ENCODE data around the gene CD46.

The CD46 gene

DNA sequence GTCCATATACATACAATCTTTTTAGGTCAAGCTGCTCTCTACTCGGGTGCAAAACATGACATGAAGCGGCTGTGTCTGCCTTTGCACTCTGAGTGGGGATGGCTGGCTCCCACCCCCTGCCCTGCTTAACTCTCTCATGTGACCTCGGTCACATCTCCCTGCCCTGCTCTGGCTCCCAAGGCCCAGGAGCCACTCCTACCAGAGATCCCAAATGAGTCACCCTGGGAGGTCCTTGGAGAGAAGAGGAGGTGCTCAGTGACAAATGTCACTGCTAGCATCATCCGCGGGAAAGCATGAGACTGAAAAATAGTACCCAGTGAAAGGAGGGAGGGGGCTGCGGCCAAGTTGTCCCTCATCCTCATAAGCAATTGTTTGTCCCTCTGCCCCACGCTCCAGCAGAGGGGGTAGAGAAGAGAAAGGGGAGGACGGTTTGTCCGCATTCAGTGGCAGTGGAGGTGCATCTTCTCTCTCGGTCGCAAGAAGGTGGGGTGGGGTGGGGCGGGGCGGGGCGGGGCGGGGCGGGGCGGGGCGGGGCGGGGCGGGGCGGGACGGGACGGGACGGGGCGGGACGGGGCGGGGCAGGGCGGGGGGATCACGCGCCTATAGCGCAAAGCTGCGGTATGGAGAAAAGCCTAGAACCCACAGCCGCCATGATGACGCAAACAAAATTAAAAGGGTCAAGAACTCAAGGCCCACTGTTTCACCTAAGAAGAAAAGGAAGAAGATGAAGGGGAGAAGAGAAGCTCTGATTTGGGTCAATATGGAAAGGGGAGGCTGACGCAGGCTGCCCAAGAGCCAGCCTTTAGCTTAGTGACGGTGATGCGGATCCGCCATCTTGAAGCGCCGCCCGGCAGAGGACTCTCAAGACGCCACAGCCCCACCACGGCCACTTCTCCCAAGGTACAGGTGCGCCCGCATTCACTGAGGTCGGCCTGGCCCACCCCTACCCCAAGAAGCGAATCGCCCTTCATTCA, 66.2 kb downstream of the CD46 start:
- no peak for DNase-seq

DNA sequence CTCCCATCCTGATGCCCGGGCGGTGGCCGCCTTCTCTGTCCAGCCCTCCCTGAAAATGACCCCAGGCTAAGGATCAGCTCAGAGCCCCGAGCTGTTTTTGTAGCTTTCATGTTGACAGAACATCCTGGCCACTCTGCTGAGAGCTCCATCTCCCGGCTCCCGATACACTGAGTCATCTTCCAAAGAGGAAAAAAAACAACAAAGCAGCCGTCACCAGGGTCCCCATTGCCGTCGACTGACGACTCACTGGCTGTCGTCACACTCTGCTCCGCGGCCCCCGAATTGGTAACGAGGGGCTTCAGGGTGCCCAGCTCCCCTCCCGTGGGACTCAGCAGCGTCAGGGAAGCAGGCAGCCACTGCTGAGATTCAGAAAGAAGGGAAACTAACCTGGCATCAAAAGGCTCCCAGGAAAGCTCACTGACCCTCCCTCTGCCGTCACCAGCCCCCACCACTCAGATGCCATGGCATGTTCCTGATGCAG, 67.2 kb downstream of the CD46 start:
- DNase-seq: no peak

DNA sequence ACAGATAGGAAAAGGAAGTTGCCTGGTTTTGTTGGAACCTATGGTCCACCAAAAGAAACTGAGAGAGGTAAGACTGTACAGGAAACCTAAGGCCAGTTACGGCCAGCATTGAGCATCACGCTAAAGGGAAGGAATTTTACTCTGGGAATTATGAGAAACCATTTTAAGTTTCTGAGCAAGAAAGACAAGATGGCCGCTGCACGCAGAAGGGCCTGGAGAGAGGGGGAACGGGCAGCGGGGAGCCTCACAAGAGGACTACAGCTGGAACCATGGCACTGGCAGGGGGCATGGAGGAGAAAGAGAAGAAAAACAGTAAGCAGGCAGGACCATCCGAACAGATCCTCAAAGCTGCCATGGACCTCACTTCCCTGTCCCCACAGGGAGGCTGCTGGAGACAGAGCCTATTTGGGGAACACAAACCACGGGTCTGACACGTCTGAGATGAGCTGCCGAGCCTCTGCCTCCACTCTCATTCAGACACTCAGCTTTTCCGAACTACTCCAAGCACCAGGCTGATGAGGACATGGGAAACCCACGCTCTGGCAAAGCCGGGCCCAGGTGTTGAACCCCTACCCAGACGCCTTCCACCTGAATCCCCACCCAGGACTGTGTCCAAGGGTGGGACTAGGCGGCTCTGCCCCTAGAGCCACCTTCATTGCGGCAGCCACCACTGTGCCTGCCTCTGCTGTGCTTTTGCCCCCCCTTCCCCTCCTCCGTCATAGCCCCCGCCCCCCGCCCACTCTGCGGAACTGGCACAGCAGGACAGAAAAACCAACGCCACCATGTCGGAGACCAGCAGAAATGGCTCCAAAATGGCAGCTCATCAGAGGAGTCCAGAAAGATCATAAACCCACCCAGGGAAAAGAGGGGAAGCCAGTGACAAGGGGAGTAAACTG, 69.0 kb downstream of the CD46 start:
- no peak for DNase-seq

DNA sequence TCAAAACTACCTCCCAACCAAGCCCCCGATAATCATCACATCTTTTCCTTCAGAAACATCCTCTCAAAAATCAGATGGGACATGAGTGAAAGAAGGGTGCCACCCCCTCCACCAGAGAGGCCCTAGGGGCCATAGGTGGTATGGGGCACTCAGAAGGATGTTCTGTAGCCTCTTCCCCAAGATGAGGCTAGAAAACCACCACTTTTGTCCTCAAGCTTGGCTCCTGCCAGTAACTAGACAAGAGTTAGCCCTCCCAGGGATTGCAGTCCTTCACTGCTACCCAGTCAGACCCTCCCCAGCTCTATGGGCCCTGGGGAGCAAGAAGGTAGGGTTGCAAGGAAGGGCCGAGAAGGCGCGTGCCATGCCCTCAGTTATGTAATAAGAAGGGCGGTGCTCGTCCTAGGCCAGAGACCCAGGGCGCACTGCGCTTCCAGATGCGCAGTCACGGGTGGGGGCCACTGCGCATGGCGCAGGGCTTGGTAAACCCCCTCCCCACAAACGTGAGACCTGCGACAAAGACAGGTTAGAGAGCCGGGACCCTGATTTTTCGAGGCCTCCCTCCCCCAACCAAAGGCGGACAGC, 69.7 kb downstream of the CD46 start:
- DNase-seq: no peak

DNA sequence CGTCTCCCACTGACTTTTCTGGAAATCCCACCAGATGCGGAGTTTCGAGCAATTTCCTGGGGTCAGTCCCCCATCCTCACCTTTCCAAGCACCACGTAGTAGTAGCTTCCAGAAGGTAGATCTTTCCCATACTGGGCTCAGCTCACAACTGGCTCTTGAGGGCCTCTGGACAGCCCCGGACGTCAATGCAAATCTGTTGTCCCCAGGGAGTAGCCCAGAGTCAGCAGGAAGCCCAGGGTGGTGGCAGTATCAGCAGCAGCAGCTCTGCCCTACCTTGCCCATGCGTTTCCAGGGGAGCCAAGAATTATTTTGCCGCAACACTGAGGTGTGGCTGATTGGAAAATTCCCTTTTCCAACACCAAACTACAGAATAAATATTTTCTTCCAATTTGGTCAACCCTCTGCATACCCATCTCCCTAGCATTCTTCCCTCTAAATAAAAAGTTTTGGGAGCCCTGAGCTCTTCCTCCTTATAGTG, 70.3 kb downstream of the CD46 start:
- DNase-seq: no peak

DNA sequence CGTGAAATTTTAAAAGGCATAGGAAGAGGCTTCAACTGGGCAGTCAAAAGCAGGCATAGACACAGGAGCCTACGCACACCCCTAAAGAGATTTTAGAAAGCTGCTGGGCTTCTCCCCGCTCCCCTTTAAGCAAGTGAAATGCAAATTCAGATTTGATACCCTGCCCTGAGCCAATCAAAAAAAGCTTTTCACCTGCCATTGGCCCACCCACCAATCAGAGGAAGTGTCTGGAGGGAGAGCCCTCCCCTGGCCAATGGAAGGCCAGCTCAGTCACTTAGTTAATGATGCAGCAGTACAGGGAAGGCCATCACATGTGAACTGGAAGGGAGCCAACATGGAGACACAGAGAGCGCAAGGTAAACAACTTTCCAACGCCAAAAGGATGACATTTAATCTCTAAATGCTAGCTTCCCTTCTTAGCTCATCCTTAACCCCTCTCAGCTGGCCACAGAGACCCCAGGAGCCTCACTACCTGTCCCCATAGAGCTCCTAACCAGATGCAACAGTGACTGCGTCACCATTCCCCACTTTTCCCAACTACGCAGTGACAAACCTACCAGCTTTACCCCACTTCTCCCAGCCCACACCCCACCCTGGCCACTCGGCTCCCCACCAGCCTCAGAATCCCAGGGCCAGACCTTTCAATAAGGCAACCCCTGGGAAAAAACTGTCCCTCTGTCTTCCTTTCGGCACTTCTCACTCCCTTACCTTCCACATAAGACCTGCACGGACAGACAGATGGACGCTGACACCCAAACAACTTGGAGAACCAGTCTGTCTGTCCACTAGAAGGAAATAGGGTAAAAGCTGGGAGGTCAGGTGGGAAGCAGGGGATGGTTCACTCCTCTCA, 71.0 kb downstream of the CD46 start:
- DNase-seq: no peak

DNA sequence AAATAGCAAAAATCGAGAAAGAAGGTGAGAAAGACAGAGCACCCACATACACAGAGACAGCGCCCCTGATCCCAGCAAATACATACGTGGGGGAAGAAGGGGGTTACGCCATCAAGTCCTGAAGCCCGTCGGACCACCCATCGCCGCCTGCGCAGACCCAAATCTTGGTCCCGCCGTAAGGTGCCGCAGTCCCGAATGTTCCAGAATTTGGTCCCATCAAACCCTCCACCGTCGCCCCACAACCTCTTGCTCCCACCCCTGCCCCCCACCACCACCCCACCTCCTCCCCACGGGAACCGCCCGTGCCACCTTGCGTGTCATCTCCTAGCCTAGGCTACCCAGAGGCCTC, 71.7 kb downstream of the CD46 start:
- DNase-seq: no peak

DNA sequence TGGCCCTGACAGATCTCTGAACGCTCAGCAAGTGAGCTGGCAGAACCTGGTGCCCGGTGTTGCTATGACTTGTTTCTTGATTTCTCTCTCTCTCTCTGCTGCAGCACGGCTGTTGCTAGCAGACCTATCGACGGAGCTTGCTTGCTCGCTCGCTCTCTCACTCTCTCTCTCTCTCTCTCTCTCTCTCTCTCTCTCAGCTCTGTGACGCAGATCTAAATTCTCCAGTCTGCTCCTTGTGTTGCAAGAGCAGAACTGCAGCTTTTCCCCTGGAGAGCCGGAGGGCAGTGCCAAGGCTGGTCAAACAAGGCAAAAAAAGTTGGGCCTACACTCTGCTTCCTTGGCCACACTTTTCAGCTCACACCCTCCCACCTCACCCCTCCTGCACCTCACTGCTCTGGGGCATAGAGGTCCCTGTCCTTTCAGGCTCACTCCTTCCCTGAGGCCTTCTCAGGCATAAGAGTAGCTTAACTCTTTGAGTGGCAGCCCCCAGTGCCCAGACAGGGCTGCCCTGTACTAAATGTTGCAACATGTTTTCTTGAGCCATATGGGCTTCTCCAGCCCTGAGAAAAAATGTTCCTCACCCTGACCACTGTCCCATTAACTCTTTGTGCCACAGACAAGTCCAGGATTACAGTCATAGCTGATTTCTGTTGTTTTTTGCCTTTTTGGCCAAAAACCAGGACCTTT, 72.2 kb downstream of the CD46 start:
- peak; percentile 82 for DNase-seq

DNA sequence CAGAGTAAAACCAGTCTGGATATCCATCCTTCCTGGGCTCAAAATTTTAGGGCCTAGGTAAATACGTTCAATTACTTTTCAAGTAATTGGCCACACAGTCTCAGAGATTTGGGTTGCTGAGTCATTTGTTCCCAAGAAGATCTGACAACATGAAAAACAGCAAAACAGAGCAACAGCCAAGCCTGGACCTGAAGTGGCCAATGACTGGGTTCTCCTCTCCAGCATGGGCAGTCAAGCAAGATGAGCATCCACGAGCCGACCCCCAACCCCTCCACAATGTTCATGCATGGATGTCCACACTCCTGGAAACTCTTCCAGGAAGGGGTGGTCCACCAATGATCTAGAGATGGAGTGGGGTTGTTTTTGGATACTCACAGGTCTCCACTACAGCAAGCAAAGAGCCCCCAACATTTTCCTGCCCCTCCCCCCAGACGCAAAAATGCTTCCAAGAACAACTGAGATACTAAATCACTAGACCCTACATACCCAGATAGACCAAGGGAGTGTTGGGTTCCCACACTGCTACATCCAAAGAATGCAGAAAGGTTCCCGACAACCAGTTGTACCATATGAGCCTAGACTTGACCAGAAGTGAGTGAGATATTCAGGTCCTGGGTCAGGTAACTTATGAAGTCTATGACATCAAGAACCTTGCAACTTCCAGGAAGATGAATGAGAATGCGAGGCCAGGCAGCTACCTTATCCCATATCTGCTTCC, 73.0 kb downstream of the CD46 start:
- DNase-seq: no peak

DNA sequence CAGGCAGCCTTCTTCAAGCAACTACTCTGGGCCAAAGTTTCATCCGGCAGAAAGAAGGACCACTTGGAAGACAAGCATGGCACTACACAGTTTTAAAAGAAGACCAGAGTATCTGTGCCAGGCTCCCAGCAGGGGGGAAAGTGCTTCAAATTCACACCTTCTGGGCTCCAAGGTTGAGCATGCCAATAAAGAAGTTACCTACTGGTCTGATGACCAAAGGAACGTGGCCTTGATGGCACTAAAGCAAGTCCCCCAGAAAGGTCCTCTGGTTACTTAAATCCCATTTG, 73.5 kb downstream of the CD46 start:
- no peak for DNase-seq

DNA sequence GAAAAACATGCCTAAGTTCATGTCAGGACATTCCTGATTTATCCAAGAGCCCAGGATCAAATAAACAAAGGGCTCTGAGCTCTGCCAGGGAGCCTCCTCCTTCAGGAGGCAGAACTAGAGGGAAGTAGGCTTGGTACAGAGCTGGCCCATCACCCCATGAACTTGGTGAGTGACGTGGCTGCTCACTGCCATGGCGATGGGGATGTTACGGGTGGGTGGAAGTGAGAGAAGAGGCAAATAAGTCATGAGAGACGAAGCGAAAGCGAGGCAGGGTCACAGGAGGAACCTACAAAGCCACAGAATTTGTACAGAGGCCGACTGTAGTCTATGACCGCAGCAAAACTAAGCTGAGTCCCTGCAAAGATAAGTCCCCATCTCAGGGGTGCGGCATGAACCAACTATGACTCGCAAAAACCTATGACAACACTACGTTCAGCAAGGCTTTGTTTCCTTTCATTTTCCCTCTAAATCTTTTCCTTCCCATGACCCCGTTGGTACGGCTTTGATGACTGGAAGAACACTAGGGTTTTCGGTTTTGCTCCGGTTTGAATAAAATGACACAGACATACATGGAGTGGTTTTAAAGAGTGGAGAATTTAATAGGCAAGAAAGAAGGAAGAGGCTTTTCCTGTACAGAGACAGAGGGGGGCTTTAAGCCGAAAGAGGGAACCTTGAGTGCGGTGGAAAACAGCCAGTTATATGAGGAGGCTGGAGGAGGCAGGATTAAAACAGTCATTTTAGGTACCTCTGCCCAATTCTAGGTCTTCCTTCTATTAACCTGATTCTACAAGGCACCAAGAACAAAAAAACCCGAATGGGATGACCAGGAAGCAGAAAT, 74.1 kb downstream of the CD46 start:
- no peak for DNase-seq

DNA sequence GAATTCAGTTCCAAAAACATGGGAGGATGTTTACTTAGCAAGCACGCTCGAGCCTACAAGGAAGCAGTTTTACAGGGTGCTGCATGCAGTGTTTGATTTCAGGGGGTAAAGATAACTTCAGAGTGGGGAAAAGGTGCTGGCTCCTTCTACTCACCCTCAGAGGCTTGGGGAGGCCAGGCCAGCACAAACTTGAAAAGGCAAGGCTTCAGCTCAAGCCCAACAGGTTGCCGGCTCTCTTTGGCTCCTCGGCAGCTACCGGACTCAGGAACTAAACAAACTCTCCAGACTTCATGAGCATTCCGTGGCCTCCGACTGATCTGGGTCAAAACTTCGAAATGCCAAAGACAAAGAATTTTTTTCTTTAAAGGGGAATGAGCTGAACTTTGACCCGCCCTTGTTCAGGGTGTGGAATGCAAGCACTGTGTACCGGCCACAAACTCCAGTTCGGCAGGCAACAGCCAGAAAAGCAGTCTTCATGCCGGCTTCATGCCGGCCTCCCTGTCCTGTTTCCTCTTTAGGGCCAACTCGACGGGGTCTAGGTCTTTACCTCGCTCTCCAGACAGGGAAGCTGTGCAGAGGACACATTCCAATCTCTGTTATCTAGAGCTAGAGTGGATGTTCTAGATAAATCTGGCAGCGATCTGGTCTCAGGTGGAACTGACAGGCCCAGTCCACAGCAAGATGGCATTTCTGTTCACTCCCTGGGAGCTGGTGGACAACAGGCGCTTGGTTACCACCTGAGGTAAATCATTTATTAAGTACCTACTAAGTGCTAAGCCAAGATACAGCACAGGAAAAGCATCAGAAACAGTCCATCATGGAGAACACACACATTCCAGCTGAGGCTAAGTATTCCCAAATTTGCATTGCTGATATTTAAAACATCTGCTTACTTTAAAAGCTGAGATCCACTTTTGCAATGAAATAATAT, 75.0 kb downstream of the CD46 start:
- peak; percentile 29 for DNase-seq

DNA sequence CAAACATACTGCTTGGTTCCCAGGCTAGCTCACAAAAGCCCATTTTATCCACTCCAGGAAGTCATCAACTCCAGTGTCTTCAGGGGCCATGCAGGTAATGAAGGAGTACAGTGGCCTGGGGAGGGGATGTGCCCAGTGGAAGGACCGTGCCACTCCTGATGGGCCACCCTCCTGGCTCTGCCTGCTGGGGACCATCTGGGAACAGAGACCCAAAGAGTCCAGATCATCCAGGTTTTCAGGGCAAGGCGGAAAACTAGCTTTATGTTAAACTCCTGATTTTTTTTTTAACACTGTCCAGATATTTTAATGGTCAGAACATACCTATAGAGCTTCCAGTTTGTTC, 75.6 kb downstream of the CD46 start:
- no peak for DNase-seq

DNA sequence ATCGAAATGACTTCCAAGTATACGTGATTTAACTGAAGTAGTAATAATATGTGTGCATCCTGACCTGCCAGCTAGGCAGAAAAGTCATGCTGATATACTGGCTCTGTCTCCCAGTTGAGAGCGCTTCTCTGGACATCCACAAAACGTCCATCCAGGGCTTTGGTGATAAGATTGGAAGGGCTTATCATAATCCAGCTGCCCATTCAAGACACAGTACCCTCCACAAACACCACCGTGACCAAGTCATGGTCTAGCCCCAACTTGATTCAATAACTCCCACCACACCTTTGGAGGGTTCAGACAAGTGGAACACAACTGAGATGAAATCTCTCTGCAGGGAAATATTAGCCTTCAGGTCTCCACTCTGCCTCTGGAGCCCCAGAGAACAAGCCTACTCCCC, 76.2 kb downstream of the CD46 start:
- no peak for DNase-seq

DNA sequence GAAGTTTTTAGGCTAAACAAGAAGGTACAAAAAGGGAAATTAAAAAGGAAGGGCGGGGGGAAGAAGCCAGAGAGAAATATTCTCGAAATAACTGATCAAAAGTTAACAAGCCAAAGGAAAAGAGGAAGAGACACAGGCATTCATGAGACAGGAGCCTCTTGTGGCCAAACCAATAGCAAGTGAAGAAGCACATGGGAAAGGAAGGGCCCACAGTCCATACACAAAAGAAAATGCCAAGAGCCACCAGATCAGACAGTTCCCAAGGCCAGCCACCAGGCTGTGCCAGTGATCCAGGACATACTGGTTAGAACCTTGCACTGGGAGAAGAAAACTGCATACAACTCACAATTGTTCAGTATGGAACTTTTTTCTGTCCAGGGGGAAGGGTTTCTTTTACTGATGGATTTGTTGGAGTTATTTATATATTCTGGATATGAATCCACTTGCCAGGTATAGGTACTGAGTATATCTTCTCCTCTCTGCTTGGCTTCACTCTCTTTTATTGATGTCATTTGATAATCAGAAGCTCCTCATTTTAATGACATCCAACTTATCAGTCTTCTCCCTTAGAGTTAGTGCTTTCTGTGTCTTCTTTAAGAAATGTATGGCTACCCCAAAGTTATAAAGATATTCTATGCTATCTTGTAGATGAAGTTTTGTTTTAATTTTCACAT, 76.8 kb downstream of the CD46 start:
- peak; percentile 49 for DNase-seq

DNA sequence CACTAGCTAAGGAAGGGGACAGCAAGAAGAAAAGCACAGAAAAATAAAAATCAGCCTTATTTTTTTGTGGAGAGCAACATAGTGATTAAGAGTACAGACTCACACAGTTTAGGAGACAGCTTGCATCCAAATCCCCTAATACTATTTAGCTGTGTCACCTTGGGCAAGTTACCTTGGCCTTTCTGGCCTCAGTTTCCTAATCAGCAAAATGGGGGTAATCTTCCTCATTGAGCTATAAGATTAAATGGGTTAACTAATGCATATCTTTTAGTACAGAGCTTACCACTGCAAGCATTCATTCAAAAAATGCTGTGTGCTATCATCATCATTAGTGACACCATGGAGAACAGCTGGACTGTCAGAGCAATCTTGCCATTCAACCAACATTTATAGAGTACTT, 77.7 kb downstream of the CD46 start:
- DNase-seq: no peak

DNA sequence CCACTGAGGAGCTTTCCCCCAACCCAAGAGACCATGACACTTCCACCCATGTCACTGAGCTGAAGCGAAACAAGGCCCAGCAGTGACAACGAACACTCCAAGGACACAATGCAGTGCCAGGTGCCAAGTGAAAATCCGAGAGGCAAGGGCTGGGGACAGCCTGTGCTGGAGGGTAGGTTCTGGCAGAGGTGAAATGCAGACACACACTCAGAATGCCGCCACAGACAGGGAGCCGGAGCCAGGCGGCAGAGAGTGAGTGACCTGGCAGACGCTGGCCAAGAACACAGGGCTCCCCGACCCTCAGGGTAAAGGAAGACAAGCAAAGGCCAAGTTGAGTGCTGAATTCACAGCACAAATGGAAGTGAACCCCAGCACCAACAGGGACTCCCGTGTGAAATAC, 78.9 kb downstream of the CD46 start:
- no peak for DNase-seq

DNA sequence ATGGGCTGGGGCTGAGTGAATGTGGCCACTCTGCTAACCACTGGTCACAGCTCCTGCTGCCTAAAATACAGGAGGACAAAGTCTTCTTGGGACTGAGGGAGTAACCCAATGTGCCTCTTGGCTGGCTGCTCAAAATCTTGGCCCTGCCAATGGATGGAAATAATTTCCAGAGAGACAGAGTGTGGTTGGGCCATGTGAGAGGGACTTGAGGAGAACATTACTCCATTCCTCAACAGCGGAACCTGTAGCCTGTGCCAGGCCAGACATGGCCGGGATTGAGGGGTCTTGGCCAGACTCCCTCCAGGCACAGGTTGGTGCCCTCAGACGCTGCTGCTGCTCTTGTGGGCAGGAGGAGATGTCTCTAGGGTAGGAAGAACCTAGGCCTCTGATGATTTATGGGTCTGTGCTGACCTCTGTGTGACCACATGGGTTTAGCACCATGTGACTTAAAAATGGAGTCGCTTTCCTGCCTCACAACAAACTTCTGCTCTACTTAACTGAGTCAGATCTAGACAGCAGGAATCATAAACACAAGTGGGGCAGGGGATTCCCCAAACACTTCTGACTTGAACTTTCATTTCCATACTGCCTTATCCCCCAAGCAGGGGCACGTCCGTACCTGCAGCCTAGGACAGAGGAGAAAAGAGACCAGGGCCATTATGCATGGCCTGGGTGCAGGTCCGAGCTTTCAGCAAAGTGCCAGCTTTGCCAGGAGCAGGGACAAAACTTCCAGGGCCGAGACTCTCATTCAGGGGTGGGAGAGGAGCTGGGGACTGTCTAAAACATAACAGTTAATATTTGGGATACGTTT, 79.9 kb downstream of the CD46 start:
- DNase-seq: no peak
